HG03097 (cell line): ENCODE data around the gene MAP4K5.
A peak's percentile ranks its signal among the peaks of the same experiment; 100 is the strongest.

Source experiments
- ATAC-seq: cut with Tn5 transposase; IDR thresholded peaks from one replicate; pipeline ENCODE4 v1.9.1; 2021; ENCODE audit not compliant: unreplicated experiment, low FRiP score

Gene MAP4K5

GRCh38 chr14:50407111-50407812 lies 125.1 kb downstream of the MAP4K5 start:
- no peak for ATAC-seq

GRCh38 chr14:50403419-50403818 lies 128.9 kb downstream of the MAP4K5 start:
- ATAC-seq = no peak

- no peak for ATAC-seq
These were observed 129.4 kb downstream of the MAP4K5 start for GRCh38 chr14:50402965-50403364.

GRCh38 chr14:50400461-50400860 lies 131.9 kb downstream of the MAP4K5 start:
- ATAC-seq = no peak

GRCh38 chr14:50399251-50400032 lies 132.9 kb downstream of the MAP4K5 start:
- no peak for ATAC-seq

GRCh38 chr14:50398189-50398580 lies 134.2 kb downstream of the MAP4K5 start:
- ATAC-seq = no peak

- ATAC-seq = no peak
These were observed 134.8 kb downstream of the MAP4K5 start for GRCh38 chr14:50397390-50398188.

GRCh38 chr14:50396631-50397389 lies 135.6 kb downstream of the MAP4K5 start, which contains the start of gene CDKL1:
TSS of gene CDKL1 (minus strand) at chr14:50396881. CDS start at chr14:50395868, 1,013 bp downstream.
- ATAC-seq = peak; percentile 44

- no peak for ATAC-seq
These were observed 136.9 kb downstream of the MAP4K5 start for GRCh38 chr14:50395448-50395847.

GRCh38 chr14:50394713-50395112 lies 137.7 kb downstream of the MAP4K5 start:
- no peak for ATAC-seq

GRCh38 chr14:50389668-50390441 lies 142.5 kb downstream of the MAP4K5 start:
- no peak for ATAC-seq

GRCh38 chr14:50388256-50388931 lies 144.0 kb downstream of the MAP4K5 start:
- no peak for ATAC-seq

GRCh38 chr14:50387548-50387947 lies 144.8 kb downstream of the MAP4K5 start:
- no peak for ATAC-seq

- no peak for ATAC-seq
These were observed 148.6 kb downstream of the MAP4K5 start for GRCh38 chr14:50383618-50384225.

- no peak for ATAC-seq
These were observed 150.5 kb downstream of the MAP4K5 start for GRCh38 chr14:50381823-50382287.

- no peak for ATAC-seq
These were observed 151.4 kb downstream of the MAP4K5 start for GRCh38 chr14:50381008-50381407.

- ATAC-seq = no peak
These were observed 151.9 kb downstream of the MAP4K5 start for GRCh38 chr14:50380455-50380854.

GRCh38 chr14:50379563-50379962 lies 152.8 kb downstream of the MAP4K5 start:
- ATAC-seq = no peak
